Measurements from ENCODE around the gene ERCC4. TPM values are rescaled to one million over a fixed set of nuclear protein-coding genes. Genes with fewer than 3 reads are reported as not detected.
"Not testable (repeated sequence)": the region's sequence is repeated elsewhere in the genome, so short reads cannot be mapped to it uniquely, and the experiment has no call there.

The ERCC4 gene
- total RNA-seq, 4 donors from 2014 or later, result 5.3 to 22.6 (median 15.9) TPM

- Histone ChIP-seq H3K4me1 (no peaks in the 10 kb centered on the region), H3K36me3 (no peaks in the 10 kb centered on the region), H3K4me3 (no peak overlapping the region), H3K27ac (no peak overlapping the region), H3K9me3 (no peaks in the 10 kb centered on the region), H3K27me3 (no peaks in the 10 kb centered on the region)
- intact Hi-C loops (cut with DNase I; ENCODE audit: low total_unique reads), result no loop called here
- TF ChIP-seq POLR2A (IDR thresholded peaks at IDR 0.05) (no peak), CTCF (IDR thresholded peaks at IDR 0.05) (no peak)
- DNase-seq, result no peak
Observed at GRCh38 chr16:13885700-13886099, 34.3 kb upstream of the ERCC4 start.

DNA sequence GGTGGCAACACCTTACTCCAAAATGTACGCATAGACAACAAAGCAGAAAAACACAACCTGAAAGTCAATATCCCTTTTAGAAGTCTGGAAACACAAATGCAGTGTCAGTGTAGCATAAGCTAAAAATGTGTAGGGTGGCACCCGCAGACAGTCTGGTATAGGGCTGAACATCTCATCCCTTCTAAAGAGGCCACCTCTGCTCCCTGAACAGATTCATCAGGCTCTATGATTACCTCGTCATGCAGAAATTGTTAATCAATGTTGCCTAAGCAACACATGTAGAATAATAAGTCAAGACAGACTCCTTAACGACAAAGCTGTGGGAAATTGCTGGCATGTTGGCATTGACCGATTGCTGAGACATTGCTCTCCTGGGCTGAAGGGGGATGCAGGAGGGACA lies 33.3 kb upstream of the ERCC4 start:
- TF ChIP-seq POLR2A (IDR thresholded peaks at IDR 0.05) (no peak), CTCF (IDR thresholded peaks at IDR 0.05) (no peak)
- no peak for DNase-seq
- Histone ChIP-seq H3K27ac (no peak overlapping the region), H3K9me3 (no peaks in the 10 kb centered on the region), H3K27me3 (no peaks in the 10 kb centered on the region), H3K36me3 (no peaks in the 10 kb centered on the region), H3K4me1 (no peaks in the 10 kb centered on the region), H3K4me3 (no peak overlapping the region)
- intact Hi-C loops (cut with DNase I; ENCODE audit: low total_unique reads), result no loop called here

GRCh38 chr16:13889323-13889722 lies 30.6 kb upstream of the ERCC4 start:
- H3K27me3 ChIP-seq; H3K4me3 ChIP-seq; H3K36me3 ChIP-seq; H3K27ac ChIP-seq; intact Hi-C loops (cut with DNase I; ENCODE audit: low total_unique reads); H3K4me1 ChIP-seq; DNase-seq; H3K9me3 ChIP-seq: not testable (repeated sequence)

- no peak for DNase-seq
- Histone ChIP-seq H3K4me1 (no peaks in the 10 kb centered on the region), H3K36me3 (no peaks in the 10 kb centered on the region), H3K9me3 (no peaks in the 10 kb centered on the region), H3K4me3 (no peak overlapping the region), H3K27me3 (no peaks in the 10 kb centered on the region), H3K27ac (no peak overlapping the region)
- intact Hi-C loops (cut with DNase I; ENCODE audit: low total_unique reads), result no loop called here
- TF ChIP-seq CTCF (IDR thresholded peaks at IDR 0.05), result no peak
- no peak for TF ChIP-seq POLR2A (IDR thresholded peaks at IDR 0.05)
Observed at GRCh38 chr16:13892301-13892700, 27.7 kb upstream of the ERCC4 start.

- no peaks in the 10 kb centered on the region for H3K9me3 ChIP-seq
- intact Hi-C loops (cut with DNase I; ENCODE audit: low total_unique reads), result no loop called here
- no peak for TF ChIP-seq POLR2A (IDR thresholded peaks at IDR 0.05)
- no peaks in the 10 kb centered on the region for H3K27me3 ChIP-seq
- H3K4me1 ChIP-seq, result no peaks in the 10 kb centered on the region
- H3K36me3 ChIP-seq, result no peaks in the 10 kb centered on the region
- no peak overlapping the region for H3K4me3 ChIP-seq
- no peak for DNase-seq
- no peak overlapping the region for H3K27ac ChIP-seq
Observed at GRCh38 chr16:13895516-13895915, 24.4 kb upstream of the ERCC4 start.

GRCh38 chr16:13896543-13897182 lies 23.3 kb upstream of the ERCC4 start:
- no peaks in the 10 kb centered on the region for H3K4me1 ChIP-seq
- no peaks in the 10 kb centered on the region for H3K27me3 ChIP-seq
- H3K9me3 ChIP-seq, result no peaks in the 10 kb centered on the region
- H3K4me3 ChIP-seq, result no peak overlapping the region
- TF ChIP-seq POLR2A (IDR thresholded peaks at IDR 0.05) (no peak), CTCF (IDR thresholded peaks at IDR 0.05) (no peak)
- no peak overlapping the region for H3K27ac ChIP-seq
- DNase-seq, result no peak
- no peaks in the 10 kb centered on the region for H3K36me3 ChIP-seq
- intact Hi-C loops (cut with DNase I; ENCODE audit: low total_unique reads), result no loop called here
